CD4-positive, alpha-beta T cell (primary cell): ENCODE results near the gene DIAPH2. TPM values are rescaled to one million over a fixed set of nuclear protein-coding genes. Genes with fewer than 3 reads are reported as not detected.

Experiments used
- ATAC-seq: fragments of 200-7000 bp; cut with Tn5 transposase; one replicate; pipeline ENCODE4 v1.10.0; 2022; ENCODE audit warnings: mild to moderate bottlenecking; ENCODE audit not compliant: poor library complexity
- CTCF ChIA-PET: fragments of 350-600 bp; sonication (Branson Sonifier 250); formaldehyde crosslinking; loops from one replicate; lab custom pipeline; 2021; ENCODE audit warnings: antibody characterized with exemption, inconsistent platforms; lab: Charles Lee
- POLR2A ChIA-PET: fragments of 350-600 bp; sonication (Branson Sonifier 250); formaldehyde crosslinking; loops from one replicate; lab custom pipeline; 2021; ENCODE audit warnings: antibody characterized with exemption, inconsistent platforms; lab: Charles Lee
- DNase-seq, 14 experiments: peaks; one replicate each; pipeline ENCODE4 v3.0.0-alpha.2; 2013 to 2020; ENCODE audit warnings: mixed read lengths in 2 of 14
- H3K27ac ChIP-seq, 2 donors: one replicate each; pipeline versions ENCODE4 v1.5.1 to v1.7.0; 2013; ENCODE audit warnings: low read length in 2 of 2, low read depth in 1 of 2, mild to moderate bottlenecking in 1 of 2
- H3K27me3 ChIP-seq, 2 experiments: 1 replicate in 1 of 2; 2 replicates in 1 of 2; pipeline versions ENCODE4 v1.6.1 to v1.7.0; 2013; ENCODE audit warnings: low read length in 2 of 2, control low read depth in 1 of 2, mild to moderate bottlenecking in 1 of 2, moderate library complexity in 1 of 2; ENCODE audit not compliant: insufficient read depth in 2 of 2, control insufficient read depth in 1 of 2
- H3K36me3 ChIP-seq: one replicate; pipeline ENCODE4 v1.6.1; 2013; ENCODE audit warnings: low read length, control low read depth; ENCODE audit not compliant: insufficient read depth
- H3K4me1 ChIP-seq: one replicate; pipeline ENCODE4 v1.6.1; 2013; ENCODE audit warnings: low read length, control low read depth; ENCODE audit not compliant: insufficient read depth
- H3K4me3 ChIP-seq: one replicate; pipeline ENCODE4 v1.5.1; 2013; ENCODE audit warnings: mild to moderate bottlenecking, low read length, moderate library complexity
- H3K9me3 ChIP-seq, 2 experiments: 1 replicate in 1 of 2; 2 replicates in 1 of 2; pipeline versions ENCODE4 v1.6.1 to v1.7.0; 2013; ENCODE audit warnings: low read length in 2 of 2, mild to moderate bottlenecking in 2 of 2, control low read depth in 1 of 2, moderate library complexity in 1 of 2; ENCODE audit not compliant: control insufficient read depth in 1 of 2, insufficient read depth in 1 of 2
- H3K27ac Mint-ChIP-seq: one replicate; pipeline ENCODE4 v1.8.0; 2020; ENCODE audit warnings: mixed read lengths
- H3K27me3 Mint-ChIP-seq: one replicate; pipeline ENCODE4 v1.8.0; 2021; ENCODE audit warnings: mixed read lengths
- H3K36me3 Mint-ChIP-seq: one replicate; pipeline ENCODE4 v1.8.0; 2021; ENCODE audit warnings: low read depth, mixed read lengths
- H3K4me1 Mint-ChIP-seq: one replicate; pipeline ENCODE4 v1.8.0; 2021; ENCODE audit warnings: low read depth, mixed read lengths
- H3K4me3 Mint-ChIP-seq: one replicate; pipeline ENCODE4 v1.8.0; 2020; ENCODE audit warnings: mild to moderate bottlenecking, mixed read lengths
- H3K9me3 Mint-ChIP-seq: one replicate; pipeline ENCODE4 v1.8.0; 2020; ENCODE audit warnings: mixed read lengths
- intact Hi-C, 2 experiments: fragments of 100-400 bp; cut with DNase I in 1 of 2; cut with micrococcal nuclease in 1 of 2; formaldehyde crosslinking; loops; one replicate each; pipeline versions ENCODE4 v1.15.1 to v1.9.0; 2023 to 2025; cut with DNase I, micrococcal nuclease
- total RNA-seq, 174 experiments: library from RNA in 2 of 174; stranded (reverse) in 2 of 174; gene quantifications; one replicate each; pipeline ENCODE4 v1.2.3 and lab custom pipeline; 2021 to 2026
- TF ChIP-seq, protein P1 (sequence below): fragments of 200-600 bp; IDR thresholded peaks from one replicate; pipeline ENCODE4 v1.8.0; 2022; ENCODE audit warnings: antibody characterized with exemption, mild to moderate bottlenecking

DIAPH2 gene
- total RNA-seq, 2 experiments from 2014 or later = 11.4 to 11.7 TPM

DNA sequence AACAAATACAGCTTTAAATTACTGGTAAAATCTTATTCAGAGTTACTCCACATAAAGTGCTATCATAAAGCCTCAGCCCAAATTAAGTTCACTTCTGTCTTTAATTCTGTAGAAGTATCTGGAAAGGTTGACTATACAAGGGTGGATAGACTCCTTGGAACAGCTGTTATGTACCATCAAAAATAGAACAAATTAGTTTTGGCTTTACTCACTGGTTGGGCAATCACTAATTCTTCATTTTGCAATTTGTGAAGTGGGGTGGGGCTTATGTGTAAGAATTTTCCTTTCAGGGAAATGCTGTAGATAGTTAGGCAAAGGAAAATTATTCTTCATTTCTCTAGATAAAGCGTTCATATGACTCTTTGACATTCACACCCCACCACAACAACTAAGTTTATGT, 7.8 kb downstream of the DIAPH2 start:
- H3K27ac Mint-ChIP-seq = no peak overlapping the region
- Histone ChIP-seq H3K4me3 (no peak overlapping the region), H3K27me3 (no peaks in the 10 kb centered on the region), H3K36me3 (no peaks in the 10 kb centered on the region), H3K9me3 (no peaks in the 10 kb centered on the region), H3K27ac (no peak overlapping the region), H3K4me1 (no peaks in the 10 kb centered on the region)
- TF ChIP-seq, protein P1, sequence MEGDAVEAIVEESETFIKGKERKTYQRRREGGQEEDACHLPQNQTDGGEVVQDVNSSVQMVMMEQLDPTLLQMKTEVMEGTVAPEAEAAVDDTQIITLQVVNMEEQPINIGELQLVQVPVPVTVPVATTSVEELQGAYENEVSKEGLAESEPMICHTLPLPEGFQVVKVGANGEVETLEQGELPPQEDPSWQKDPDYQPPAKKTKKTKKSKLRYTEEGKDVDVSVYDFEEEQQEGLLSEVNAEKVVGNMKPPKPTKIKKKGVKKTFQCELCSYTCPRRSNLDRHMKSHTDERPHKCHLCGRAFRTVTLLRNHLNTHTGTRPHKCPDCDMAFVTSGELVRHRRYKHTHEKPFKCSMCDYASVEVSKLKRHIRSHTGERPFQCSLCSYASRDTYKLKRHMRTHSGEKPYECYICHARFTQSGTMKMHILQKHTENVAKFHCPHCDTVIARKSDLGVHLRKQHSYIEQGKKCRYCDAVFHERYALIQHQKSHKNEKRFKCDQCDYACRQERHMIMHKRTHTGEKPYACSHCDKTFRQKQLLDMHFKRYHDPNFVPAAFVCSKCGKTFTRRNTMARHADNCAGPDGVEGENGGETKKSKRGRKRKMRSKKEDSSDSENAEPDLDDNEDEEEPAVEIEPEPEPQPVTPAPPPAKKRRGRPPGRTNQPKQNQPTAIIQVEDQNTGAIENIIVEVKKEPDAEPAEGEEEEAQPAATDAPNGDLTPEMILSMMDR = no peak
- POLR2A ChIA-PET = no interaction called here
- H3K4me3 Mint-ChIP-seq = no peak overlapping the region
- ATAC-seq (no peak), DNase-seq (no peak)
- peaks cover 20% of the 10 kb centered on the region for H3K4me1 Mint-ChIP-seq
- H3K27me3 Mint-ChIP-seq = no peaks in the 10 kb centered on the region
- intact Hi-C loops = no loop called here
- no peaks in the 10 kb centered on the region for H3K36me3 Mint-ChIP-seq
- no peaks in the 10 kb centered on the region for H3K9me3 Mint-ChIP-seq
- CTCF ChIA-PET = no interaction called here

- intact Hi-C loops = no loop called here
- POLR2A ChIA-PET = no interaction called here
Observed at GRCh38 chrX:96692890-96693289, 8.2 kb downstream of the DIAPH2 start.

GRCh38 chrX:96693407-96693806, 8.8 kb downstream of the DIAPH2 start:
- Histone ChIP-seq H3K4me1 (no peaks in the 10 kb centered on the region), H3K27ac (no peak overlapping the region), H3K27me3 (no peaks in the 10 kb centered on the region), H3K4me3 (no peak overlapping the region), H3K36me3 (no peaks in the 10 kb centered on the region), H3K9me3 (no peaks in the 10 kb centered on the region)
- H3K9me3 Mint-ChIP-seq = no peaks in the 10 kb centered on the region
- CTCF ChIA-PET = no interaction called here
- ATAC-seq (no peak), DNase-seq (peak in 1 of 14 experiments; percentile 8)
- H3K4me3 Mint-ChIP-seq = no peak overlapping the region
- TF ChIP-seq, protein P1 = no peak
- intact Hi-C loops = no loop called here
- H3K27ac Mint-ChIP-seq = no peak overlapping the region
- H3K36me3 Mint-ChIP-seq = no peaks in the 10 kb centered on the region
- no peaks in the 10 kb centered on the region for H3K27me3 Mint-ChIP-seq
- POLR2A ChIA-PET = no interaction called here
- peaks cover 16% of the 10 kb centered on the region for H3K4me1 Mint-ChIP-seq

More at GRCh38 chrX:96692890-96693289, 8.2 kb downstream of the DIAPH2 start:
- Histone ChIP-seq H3K36me3 (no peaks in the 10 kb centered on the region), H3K27me3 (no peaks in the 10 kb centered on the region), H3K9me3 (no peaks in the 10 kb centered on the region), H3K4me1 (no peaks in the 10 kb centered on the region), H3K4me3 (no peak overlapping the region), H3K27ac (no peak overlapping the region)
- no peak for ATAC-seq
- TF ChIP-seq, protein P1 = no peak
- Mint-ChIP-seq H3K27ac (no peak overlapping the region), H3K4me3 (no peak overlapping the region), H3K9me3 (no peaks in the 10 kb centered on the region), H3K27me3 (no peaks in the 10 kb centered on the region), H3K36me3 (no peaks in the 10 kb centered on the region), H3K4me1 (peaks cover 17% of the 10 kb centered on the region)
- CTCF ChIA-PET = no interaction called here
- DNase-seq = no peak
